ENCODE data around the gene NMT1.

NMT1 gene

DNA sequence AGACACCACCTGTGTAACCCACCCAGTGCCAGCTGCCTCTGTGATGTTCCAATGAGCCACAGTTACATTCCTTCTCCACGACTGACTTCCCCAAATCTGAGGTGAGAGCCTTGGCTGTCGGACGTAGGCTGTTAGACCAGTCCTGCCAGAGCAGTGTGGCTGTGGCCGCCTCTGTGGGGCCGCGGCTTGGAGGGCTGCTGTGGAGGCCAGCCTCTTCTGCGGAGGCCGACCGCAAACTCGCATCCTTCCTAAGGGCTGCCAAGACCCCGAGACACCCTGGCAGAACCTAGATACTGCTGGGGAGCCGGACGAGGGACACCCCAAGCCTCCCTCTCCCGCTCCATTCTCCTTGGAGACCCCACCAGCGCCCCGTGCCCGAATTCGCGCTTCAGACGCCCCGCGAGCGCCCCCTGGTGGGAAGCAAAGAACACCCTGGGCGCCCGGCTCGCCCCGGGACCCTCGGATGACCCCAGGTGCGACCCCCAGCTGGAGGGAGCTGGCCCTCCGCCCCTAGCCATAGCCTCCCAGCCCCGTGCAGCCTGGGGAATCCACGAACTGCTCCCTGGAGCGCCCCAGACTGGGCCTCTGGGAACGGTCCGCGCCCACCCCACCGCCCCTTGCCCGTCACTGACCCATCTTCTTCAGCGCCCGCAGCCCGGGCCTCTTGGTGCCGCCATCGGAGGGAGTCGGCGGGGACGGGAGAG is 70.7 kb downstream of the NMT1 start:
- Histone ChIP-seq H3K4me3 (ENCODE audit: low read length) (peak overlapping the region; percentile 63), H3K27ac (ENCODE audit: low read depth, low read length) (peak overlapping the region; percentile 23; the same call in 1 of the 2 replicates), H3K27me3 (ENCODE audit: insufficient read depth, low read length) (no peaks in the 10 kb centered on the region), H3K9me3 (ENCODE audit: insufficient read depth, low read depth, low read length) (no peaks in the 10 kb centered on the region), H3K4me1 (ENCODE audit: insufficient read depth, low read length) (peaks cover 3% of the 10 kb centered on the region; the same call in 1 of the 2 replicates), H3K36me3 (ENCODE audit: insufficient read depth, low read length) (no peaks in the 10 kb centered on the region), H3K9ac (ENCODE audit: low read depth, low read length) (peak overlapping the region; percentile 58; the same call in 1 of the 2 replicates)
- 17% methylated on average over 46 of the region's 46 CpGs for WGBS

- Histone ChIP-seq H3K27ac (ENCODE audit: low read depth, low read length) (peak within 1 kb of the TSS; percentile 67; the same call in 1 of the 2 replicates), H3K9ac (ENCODE audit: low read depth, low read length) (peak within 1 kb of the TSS; percentile 58; the same call in 1 of the 2 replicates), H3K4me3 (ENCODE audit: low read length) (peak within 1 kb of the TSS; percentile 68), H3K27me3 (ENCODE audit: insufficient read depth, low read length) (no peaks in the 10 kb centered on the region), H3K4me1 (ENCODE audit: insufficient read depth, low read length) (peaks cover 3% of the 10 kb centered on the region; the same call in 1 of the 2 replicates), H3K36me3 (ENCODE audit: insufficient read depth, low read length) (no peaks in the 10 kb centered on the region), H3K9me3 (ENCODE audit: insufficient read depth, low read depth, low read length) (no peaks in the 10 kb centered on the region)
- under 1% methylated on average over 36 of the region's 36 CpGs for WGBS
Observed at GRCh38 chr17:45132320-45132571, 71.1 kb downstream of the NMT1 start, which contains the start of gene PLCD3. Gene PLCD3, minus strand, starts transcription at chr17:45132515. Its CDS starts 105 bp downstream, at chr17:45132410.

GRCh38 chr17:45132572-45133463 is 71.7 kb downstream of the NMT1 start:
- WGBS: 3% methylated on average over 71 of the region's 71 CpGs
- Histone ChIP-seq H3K27me3 (ENCODE audit: insufficient read depth, low read length) (no peaks in the 10 kb centered on the region), H3K9ac (ENCODE audit: low read depth, low read length) (no peak overlapping the region; the same call in 1 of the 2 replicates), H3K9me3 (ENCODE audit: insufficient read depth, low read depth, low read length) (no peaks in the 10 kb centered on the region), H3K4me3 (ENCODE audit: low read length) (peak overlapping the region; percentile 68), H3K4me1 (ENCODE audit: insufficient read depth, low read length) (peaks cover 3% of the 10 kb centered on the region; the same call in 1 of the 2 replicates), H3K36me3 (ENCODE audit: insufficient read depth, low read length) (no peaks in the 10 kb centered on the region), H3K27ac (ENCODE audit: low read depth, low read length) (peak overlapping the region; percentile 67; the same call in 1 of the 2 replicates)

DNA sequence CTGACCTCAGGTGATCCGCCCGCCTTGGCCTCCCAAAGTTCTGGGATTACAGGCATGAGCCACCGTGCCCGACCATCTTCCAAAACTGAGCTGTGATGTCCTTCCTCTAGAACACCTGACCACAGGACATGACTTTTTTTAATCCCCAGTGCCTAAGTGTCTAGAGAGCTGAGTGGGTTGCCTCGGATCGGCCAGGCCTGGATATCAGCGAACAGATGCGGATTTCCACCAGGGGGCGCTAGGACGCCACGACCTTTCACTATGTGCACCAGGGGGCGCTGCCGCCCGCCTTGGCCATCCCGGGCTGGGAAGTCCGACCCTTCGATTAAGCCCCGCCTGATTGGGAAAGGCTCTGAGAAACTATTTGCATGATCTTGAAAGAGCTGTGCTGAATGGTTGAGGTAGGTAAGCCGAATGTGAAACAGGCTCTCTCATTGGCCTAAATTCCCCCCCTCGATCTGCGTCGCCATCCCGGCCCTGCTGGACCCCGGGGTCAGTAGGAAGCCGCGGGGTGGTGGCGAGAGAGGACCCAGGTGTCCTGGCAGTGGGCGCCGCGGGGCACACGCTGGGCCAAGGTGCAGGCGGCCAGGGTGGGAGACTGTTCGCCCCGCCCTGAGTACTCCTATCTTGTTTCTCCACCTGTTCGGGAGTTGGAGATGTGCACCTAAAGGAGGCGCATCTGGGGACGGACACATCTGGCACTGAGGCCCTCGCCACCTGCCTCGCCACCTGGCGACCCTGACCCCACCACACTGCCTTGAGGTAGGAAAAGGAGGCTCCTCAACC is 74.3 kb downstream of the NMT1 start, which contains the start of gene ACBD4:
Gene ACBD4, plus strand, starts transcription at position 496 of the 786 bp plus-strand sequence. CDS start 458 bp downstream, outside the sequence.
- 24% methylated on average over 40 of the region's 40 CpGs for WGBS
- H3K27ac ChIP-seq (ENCODE audit: low read depth, low read length): no peak within 1 kb of the TSS
- H3K27me3 ChIP-seq (ENCODE audit: insufficient read depth, low read length): no peaks in the 10 kb centered on the region
- H3K36me3 ChIP-seq (ENCODE audit: insufficient read depth, low read length): no peaks in the 10 kb centered on the region
- H3K4me3 ChIP-seq (ENCODE audit: low read length): peak within 1 kb of the TSS; percentile 61
- peak within 1 kb of the TSS; percentile 46 for H3K9ac ChIP-seq (ENCODE audit: low read depth, low read length)
- no peaks in the 10 kb centered on the region for H3K4me1 ChIP-seq (ENCODE audit: insufficient read depth, low read length)
- H3K9me3 ChIP-seq (ENCODE audit: insufficient read depth, low read depth, low read length): no peaks in the 10 kb centered on the region

- WGBS: 88% methylated on average over 21 of the region's 21 CpGs
- no peaks in the 10 kb centered on the region for H3K9me3 ChIP-seq (ENCODE audit: insufficient read depth, low read depth, low read length)
- H3K27me3 ChIP-seq (ENCODE audit: insufficient read depth, low read length): no peaks in the 10 kb centered on the region
- H3K36me3 ChIP-seq (ENCODE audit: insufficient read depth, low read length): no peaks in the 10 kb centered on the region
- peak overlapping the region; percentile 61 for H3K4me3 ChIP-seq (ENCODE audit: low read length)
- peak overlapping the region; percentile 46 for H3K9ac ChIP-seq (ENCODE audit: low read depth, low read length)
- H3K27ac ChIP-seq (ENCODE audit: low read depth, low read length): no peak overlapping the region
- H3K4me1 ChIP-seq (ENCODE audit: insufficient read depth, low read length): no peaks in the 10 kb centered on the region
Observed at GRCh38 chr17:45135978-45136791, 75.1 kb downstream of the NMT1 start.

- no peaks in the 10 kb centered on the region for H3K36me3 ChIP-seq (ENCODE audit: insufficient read depth, low read length)
- no peaks in the 10 kb centered on the region for H3K4me1 ChIP-seq (ENCODE audit: insufficient read depth, low read length)
- H3K9ac ChIP-seq (ENCODE audit: low read depth, low read length): no peak overlapping the region
- H3K27ac ChIP-seq (ENCODE audit: low read depth, low read length): no peak overlapping the region
- WGBS: 88% methylated on average over 11 of the region's 12 CpGs
- no peak overlapping the region for H3K4me3 ChIP-seq (ENCODE audit: low read length)
- H3K9me3 ChIP-seq (ENCODE audit: insufficient read depth, low read depth, low read length): no peaks in the 10 kb centered on the region
- no peaks in the 10 kb centered on the region for H3K27me3 ChIP-seq (ENCODE audit: insufficient read depth, low read length)
Observed at GRCh38 chr17:45136846-45137560, 75.9 kb downstream of the NMT1 start.

- H3K27me3 ChIP-seq (ENCODE audit: insufficient read depth, low read length): no peaks in the 10 kb centered on the region
- no peak overlapping the region for H3K9ac ChIP-seq (ENCODE audit: low read depth, low read length)
- no peaks in the 10 kb centered on the region for H3K4me1 ChIP-seq (ENCODE audit: insufficient read depth, low read length)
- no peak overlapping the region for H3K27ac ChIP-seq (ENCODE audit: low read depth, low read length)
- 91% methylated on average over 11 of the region's 11 CpGs for WGBS
- H3K9me3 ChIP-seq (ENCODE audit: insufficient read depth, low read depth, low read length): no peaks in the 10 kb centered on the region
- H3K36me3 ChIP-seq (ENCODE audit: insufficient read depth, low read length): no peaks in the 10 kb centered on the region
- no peak overlapping the region for H3K4me3 ChIP-seq (ENCODE audit: low read length)
Observed at GRCh38 chr17:45137561-45138305, 76.6 kb downstream of the NMT1 start.

GRCh38 chr17:45138911-45139532 is 77.9 kb downstream of the NMT1 start:
- Histone ChIP-seq H3K9ac (ENCODE audit: low read depth, low read length) (no peak overlapping the region), H3K9me3 (ENCODE audit: insufficient read depth, low read depth, low read length) (no peaks in the 10 kb centered on the region), H3K4me3 (ENCODE audit: low read length) (no peak overlapping the region), H3K27ac (ENCODE audit: low read depth, low read length) (no peak overlapping the region; the same call in 1 of the 2 replicates), H3K36me3 (ENCODE audit: insufficient read depth, low read length) (no peaks in the 10 kb centered on the region), H3K4me1 (ENCODE audit: insufficient read depth, low read length) (peaks cover 6% of the 10 kb centered on the region; the same call in 1 of the 2 replicates), H3K27me3 (ENCODE audit: insufficient read depth, low read length) (no peaks in the 10 kb centered on the region)
- 70% methylated on average over 14 of the region's 14 CpGs for WGBS

- H3K27ac ChIP-seq (ENCODE audit: low read depth, low read length): no peak overlapping the region; the same call in 1 of the 2 replicates
- H3K27me3 ChIP-seq (ENCODE audit: insufficient read depth, low read length): no peaks in the 10 kb centered on the region
Observed at GRCh38 chr17:45139533-45139920, 78.4 kb downstream of the NMT1 start.

More at GRCh38 chr17:45139533-45139920, 78.4 kb downstream of the NMT1 start:
- Histone ChIP-seq H3K4me3 (ENCODE audit: low read length) (no peak overlapping the region), H3K36me3 (ENCODE audit: insufficient read depth, low read length) (no peaks in the 10 kb centered on the region), H3K9me3 (ENCODE audit: insufficient read depth, low read depth, low read length) (no peaks in the 10 kb centered on the region), H3K9ac (ENCODE audit: low read depth, low read length) (no peak overlapping the region), H3K4me1 (ENCODE audit: insufficient read depth, low read length) (peaks cover 6% of the 10 kb centered on the region; the same call in 1 of the 2 replicates)
- 90% methylated on average over 4 of the region's 4 CpGs for WGBS

All from HUES64 (cell line).